Fibroblast of peridontal ligament (primary cell): ENCODE measurements around the gene RC3H2.
"Not testable (repeated sequence)": the region's sequence is repeated elsewhere in the genome, so short reads cannot be mapped to it uniquely, and the experiment has no call there.

ENCODE experiments used
- DNase-seq: peaks from one replicate; pipeline ENCODE4 v3.0.0-alpha.2; 2010; ENCODE audit errors: extremely low read depth

Gene RC3H2

DNA sequence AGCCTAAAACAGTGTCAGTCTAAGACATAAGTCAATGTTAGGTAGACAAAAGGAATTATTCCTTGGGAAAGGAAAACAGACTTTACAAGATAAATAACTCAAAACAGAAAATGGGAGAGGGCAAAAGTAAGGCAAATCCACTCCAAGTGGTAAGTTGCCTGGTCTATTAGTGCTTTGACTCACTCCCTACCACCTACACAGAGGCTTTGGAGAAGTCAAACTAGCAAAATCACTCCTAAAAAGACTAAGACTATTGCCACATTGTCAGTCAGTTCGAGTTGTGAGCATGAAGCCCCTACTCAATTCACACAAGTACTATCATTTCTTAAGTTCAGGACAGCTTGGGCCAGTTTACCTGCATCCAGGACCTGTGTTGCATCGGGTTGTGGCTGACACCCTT, 13.2 kb upstream of the RC3H2 start:
- DNase-seq: no peak

DNA sequence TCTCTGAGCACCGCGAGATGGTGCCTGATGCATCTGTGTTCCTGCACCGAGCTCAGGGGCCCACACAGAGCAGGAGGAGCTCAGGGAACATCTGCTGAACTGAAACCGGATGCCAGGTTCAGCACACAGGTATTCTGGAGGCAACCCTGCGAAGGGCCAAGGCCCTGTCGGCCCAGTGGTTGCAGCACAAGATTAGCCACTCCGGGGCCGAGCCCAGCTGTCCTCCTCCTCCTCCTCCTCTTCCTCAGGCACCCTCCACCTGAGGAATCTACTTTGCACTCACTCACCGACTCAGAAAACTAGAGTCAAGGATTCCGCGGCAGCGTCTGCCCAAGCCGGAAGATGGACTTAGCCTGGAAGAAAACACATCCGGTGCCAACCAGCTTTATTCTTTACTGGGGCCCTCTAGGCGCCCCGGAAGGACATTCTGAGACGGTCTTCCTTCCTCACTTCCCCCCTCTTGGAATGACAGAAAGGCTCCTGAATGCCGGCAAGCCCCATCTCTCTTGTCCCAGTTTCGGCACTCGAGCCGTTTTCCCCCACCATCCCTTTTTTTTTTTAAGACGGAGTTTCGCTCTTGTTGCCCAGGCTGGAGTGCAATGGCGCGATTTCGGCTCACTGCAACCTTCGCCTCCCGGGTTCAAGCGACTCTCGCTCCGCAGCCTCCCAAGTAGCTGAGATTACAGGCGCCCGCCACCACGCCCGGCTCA, 8.0 kb upstream of the RC3H2 start, which contains the start of gene ZBTB6:
TSS of gene ZBTB6 (minus strand) at position 360 of the 710 bp plus-strand sequence. CDS start 1,251 bp downstream, outside the sequence.
- DNase-seq: peak; percentile 85

DNA sequence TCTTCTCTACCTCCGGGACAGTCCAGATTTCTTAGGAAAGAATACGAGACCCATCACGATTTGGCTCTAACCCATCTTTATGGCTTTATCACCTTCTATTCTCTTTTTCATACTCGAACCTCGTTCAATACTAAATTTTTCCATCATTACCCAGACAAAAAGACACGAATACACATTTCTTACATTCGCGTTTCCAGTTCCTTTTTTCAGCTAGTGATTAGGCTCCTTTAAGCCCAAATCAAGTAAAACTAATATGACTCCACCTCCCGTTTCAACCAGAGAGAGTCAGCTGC, 7.5 kb upstream of the RC3H2 start:
- no peak for DNase-seq

DNA sequence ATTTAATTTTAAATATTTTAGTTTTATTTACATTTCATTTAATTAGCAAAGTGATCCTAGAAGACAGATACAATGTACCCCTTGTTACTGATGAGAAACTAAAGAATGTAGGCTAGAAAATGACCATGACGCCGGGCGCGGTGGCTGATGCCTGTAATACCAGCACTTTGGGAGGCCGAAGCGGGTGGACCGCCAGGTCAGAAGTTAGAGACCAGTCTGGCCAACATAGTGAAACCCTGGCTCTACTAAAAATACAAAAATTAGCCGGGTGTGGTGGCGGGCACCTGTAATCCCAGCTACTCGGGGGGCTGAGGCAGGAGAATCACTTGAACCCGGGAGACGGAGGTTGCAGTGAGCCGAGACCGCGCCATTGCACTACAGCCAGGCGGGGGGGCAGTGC, 963 bp upstream of the RC3H2 start:
- DNase-seq: not testable (repeated sequence)

DNA sequence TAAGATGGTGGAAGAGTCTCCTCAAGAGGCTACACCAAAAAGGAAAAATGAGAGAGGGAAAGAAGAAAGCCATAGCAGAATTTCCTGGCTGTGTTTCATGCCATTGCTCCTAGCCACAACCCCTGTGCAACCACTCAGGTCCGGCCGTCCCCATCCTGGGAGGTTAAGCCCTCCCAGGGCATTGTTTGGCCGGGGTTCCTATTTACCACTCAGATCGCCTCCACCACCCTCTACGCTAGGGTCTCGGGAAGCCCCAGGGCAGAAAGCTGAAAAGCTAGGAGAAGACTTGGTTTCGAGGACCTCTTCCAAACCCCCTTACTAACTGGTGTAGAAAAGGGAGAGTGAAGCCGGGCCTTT, 715 bp downstream of the RC3H2 start:
- peak; percentile 39 for DNase-seq

DNA sequence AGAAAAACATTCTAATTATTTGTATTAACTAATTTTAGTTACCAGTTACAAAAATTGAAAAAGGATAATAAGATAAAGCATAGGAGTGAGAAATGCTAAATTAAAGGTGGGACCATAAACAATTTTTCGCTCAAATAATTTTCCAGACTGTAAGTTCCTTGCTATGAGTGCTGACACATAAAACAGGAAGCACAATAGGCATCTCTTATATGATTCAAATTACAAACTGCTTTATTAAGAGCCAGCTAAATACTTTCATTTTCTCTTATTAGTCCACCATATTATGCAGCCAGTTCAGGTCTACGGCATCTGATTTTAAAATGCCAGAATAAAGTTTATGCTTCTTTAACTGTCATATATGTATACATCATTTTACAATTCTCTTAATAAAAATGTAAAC, 4.4 kb downstream of the RC3H2 start:
- peak; percentile 57 for DNase-seq

DNA sequence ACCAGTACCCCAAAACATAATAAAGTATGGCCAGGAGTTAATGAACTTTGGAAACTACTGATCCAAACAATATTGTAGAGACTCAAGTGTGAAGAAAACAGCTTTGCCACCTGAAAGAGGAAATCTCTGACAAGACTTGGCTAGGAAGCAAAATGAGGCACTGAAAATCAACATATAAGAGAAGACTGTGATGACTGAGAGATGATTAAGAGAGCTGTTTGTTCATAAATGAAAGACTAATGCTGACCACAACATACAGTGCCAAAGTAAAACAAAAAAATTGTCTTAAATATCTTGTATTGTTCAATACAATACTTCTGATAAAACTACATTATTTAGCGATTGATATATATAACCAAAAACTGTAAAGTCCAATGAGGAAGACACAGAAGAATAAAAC, 7.2 kb downstream of the RC3H2 start:
- DNase-seq: peak; percentile 46

DNA sequence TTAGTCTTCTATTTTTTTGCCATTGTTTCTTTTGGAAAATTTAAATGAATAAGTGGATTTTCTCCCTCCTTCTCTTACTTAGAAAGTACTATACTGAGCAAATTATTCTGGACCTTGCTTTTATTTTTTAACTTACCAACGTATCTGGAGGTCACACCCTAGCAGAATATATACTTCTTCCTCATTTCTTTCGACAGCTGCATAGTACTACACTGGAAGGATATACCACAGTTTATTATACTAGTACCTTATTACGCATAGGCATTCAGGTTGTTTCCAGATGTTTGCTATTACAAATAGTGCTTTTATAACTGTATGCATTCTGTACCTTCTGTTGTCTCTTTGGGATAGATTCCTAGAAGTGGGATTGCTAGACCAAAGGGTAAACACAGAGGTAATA, 16.7 kb downstream of the RC3H2 start:
- no peak for DNase-seq

DNA sequence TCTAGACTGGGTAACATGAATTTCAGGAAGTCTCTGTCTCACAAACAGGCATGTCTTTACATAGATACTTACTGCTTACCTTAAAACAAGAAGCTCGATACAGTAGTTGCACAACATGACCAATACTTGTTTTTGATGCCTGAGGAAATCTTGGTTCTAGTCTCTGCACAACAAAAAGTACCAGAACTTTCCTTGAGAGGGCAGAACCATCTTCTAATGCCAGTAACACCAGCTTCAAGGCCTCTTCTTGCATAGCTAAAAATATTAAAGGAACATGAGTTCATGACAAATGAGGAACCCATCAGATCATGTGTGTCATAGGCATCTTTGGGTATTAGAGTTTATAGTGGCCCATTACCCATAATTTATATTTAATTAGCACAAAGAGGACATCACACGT, 22.0 kb downstream of the RC3H2 start:
- DNase-seq: no peak

DNA sequence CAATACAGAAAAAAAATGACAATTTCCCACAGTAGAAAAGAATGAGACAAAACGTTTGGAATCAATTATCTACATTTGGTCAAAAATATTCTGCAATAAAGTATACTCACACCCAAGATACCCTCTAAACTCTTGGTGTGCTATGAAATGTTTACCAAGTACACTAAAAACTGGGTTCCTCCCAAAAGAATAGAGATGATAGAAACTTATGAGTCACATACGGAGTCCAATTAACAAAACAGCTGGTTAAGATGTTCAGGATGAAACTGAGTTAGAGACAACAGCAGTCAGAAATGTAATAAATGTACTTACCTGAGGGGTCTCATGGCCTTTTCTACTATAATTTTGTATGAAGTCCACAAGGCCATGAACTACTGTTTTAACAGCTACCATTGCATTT, 25.7 kb downstream of the RC3H2 start:
- DNase-seq: no peak

DNA sequence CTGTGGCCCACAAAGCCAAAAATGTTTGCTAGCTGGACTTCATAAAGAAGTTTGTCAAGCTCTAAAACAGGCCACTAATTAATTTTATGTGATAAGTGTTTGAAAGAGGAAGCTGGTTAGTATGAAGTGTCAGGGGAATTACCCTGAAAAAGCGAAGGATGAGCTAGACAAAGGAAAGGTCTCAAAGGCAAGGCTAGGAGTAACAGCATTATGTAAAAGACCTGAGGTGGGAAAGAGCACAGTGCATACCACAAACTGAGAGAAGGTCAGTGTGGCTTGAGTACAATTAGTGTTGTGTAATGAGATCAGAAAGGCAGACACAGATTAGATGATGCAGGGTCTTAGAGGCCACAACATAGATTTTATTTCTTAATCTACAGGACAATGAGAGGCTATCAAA, 29.6 kb downstream of the RC3H2 start:
- DNase-seq: no peak

DNA sequence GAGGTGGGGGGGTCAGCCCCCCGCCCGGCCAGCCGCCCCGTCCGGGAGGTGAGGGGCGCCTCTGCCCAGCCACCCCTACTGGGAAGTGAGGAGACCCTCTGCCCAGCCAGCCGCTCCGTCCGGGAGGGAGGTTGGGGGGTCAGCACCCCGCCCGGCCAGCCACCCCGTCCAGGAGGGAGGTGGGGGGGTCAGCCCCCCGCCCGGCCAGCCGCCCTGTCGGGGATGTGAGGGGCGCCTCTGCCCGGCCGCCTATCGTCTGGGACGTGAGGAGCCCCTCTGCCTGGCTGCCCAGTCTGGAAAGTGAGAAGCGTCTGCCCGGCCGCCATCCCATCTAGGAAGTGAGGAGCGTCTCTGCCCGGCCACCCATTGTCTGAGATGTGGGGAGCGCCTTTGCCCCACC, 37.9 kb downstream of the RC3H2 start:
- DNase-seq: not testable (repeated sequence)

DNA sequence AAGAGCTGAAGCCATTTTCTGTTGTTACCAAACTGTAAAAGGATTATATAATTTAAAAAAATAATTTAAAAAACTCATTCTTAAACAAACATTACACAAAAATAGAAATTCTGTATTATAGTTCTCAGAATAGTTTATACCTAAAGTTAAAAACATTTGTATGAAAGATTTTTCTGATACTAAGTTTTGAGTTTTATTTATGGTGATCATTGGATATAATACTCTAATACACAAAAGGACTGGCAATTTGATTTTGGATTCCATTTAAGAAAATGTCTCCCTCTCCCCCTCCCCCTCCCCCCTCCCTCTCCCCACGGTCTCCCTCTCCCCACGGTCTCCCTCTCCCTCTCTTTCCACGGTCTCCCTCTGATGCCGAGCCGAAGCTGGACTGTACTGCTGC, 39.1 kb downstream of the RC3H2 start:
- no peak for DNase-seq

DNA sequence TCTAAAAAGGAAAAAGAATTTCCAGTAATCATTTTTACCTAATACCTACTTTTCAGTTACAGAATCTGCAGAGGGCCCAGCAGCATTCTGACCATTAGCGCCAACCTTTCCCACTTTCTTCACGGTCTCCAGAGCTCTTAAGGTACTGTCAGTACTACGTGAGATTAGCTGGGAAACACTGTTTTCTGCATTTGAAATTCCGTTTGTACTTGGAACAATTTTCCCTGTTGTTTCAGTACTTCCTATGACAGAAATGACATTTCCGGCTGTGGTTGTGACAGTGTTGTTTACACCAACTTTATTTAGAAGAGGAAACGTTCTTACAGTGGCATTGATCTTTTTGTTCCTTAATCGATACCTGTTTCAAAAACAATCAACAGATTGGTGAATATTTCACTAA, 39.9 kb downstream of the RC3H2 start:
- no peak for DNase-seq

DNA sequence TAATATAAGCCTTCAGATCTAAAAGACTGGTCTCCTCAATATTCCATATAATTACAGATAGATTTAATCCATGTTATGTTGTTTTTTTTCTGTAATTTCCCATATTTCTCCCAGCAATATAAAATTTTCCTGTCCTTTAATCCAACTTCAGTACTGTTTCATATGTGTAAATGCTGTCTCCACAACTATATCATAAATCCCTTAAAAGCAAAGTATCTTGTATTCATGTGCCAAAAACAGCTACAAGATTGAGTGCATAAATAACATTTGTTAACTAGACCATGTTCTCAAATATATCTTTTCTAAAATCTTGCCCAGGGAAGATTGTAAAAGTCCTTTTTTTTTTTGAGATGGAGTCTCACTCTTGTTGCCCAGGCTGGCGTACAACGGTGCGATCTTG, 41.8 kb downstream of the RC3H2 start:
- DNase-seq: no peak

DNA sequence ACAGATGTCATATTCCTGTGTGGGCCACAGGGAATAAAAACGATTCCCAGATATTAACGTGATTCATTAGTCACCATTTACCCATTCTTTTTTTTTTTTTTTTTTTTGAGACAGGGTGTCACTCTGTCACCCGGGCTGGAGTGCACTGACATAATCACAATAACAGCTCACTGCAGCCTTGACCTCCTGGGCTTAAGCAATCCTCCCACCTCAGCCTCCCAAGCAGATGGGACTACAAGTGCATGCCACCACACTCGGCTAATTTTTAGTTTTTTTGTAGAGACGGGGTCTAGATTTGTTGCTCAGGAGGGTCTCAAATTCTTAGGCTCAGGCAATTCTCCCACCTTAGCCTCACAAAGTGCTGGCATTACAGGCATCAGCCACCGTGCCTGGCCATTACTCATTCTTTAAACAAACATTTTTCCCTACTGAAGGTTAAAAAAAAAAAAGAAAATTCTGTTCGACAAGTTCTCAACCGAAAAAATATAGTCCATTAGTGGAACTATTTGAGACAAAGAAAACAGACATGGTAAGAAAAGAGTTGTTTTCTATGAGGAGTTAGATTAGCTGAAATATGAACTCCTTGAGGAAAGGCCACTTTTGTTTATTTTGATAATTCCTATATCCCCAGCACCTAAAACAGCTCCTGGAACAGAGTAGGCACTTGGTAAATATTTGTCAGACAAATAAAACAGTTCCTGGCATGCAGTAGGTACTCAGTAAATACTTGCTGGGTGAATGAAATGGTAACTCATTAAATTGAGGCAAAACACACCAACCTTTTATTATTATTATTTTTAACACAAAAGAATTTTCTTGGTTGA, 44.6 kb downstream of the RC3H2 start:
- no peak for DNase-seq

DNA sequence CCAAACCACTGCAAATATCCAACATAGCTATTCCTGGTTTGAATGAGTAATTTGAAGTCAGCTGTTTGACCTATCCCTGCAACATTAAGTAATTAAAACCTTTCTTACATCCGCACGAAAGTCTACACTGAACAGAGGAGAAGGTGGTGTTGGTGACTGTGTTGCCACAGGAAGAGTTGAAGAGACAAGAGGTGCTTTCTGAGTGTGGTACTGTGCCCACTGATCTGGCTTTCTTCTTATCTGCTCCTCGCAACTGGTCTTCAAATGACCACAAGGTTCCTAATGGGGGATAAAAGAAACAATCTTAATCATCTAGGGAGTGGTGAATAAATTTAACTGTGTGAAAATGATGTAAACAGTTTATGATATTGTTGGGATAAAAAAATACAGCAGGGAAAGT, 47.3 kb downstream of the RC3H2 start:
- no peak for DNase-seq

DNA sequence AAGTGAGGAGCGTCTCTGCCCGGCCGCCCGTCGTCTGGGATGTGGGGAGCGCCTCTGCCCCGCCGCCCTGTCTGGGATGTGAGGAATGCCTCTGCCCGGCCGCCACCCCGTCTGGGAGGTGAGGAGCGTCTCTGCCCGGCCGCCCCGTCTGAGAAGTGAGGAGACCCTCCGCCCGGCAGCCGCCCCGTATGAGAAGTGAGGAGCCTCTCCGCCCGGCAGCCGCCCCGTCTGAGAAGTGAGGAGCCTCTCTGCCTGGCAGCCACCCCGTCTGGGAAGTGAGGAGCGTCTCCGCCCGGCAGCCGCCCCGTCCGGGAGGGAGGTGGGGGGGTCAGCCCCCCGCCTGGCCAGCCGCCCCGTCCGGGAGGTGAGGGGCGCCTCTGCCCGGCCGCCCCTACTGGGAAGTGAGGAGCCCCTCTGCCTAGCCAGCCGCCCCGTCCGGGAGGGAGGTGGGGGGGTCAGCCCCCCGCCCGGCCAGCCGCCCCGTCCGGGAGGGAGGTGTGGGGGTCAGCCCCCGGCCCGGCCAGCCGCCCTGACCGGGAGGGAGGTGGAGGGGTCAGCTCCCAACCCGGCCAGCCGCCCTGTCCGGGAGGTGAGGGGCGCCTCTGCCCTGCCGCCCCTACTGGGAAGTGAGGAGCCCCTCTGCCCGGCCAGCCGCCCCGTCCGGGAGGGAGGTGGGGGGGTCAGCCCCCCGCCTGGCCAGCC, 52.9 kb downstream of the RC3H2 start:
- not testable (repeated sequence) for DNase-seq

DNA sequence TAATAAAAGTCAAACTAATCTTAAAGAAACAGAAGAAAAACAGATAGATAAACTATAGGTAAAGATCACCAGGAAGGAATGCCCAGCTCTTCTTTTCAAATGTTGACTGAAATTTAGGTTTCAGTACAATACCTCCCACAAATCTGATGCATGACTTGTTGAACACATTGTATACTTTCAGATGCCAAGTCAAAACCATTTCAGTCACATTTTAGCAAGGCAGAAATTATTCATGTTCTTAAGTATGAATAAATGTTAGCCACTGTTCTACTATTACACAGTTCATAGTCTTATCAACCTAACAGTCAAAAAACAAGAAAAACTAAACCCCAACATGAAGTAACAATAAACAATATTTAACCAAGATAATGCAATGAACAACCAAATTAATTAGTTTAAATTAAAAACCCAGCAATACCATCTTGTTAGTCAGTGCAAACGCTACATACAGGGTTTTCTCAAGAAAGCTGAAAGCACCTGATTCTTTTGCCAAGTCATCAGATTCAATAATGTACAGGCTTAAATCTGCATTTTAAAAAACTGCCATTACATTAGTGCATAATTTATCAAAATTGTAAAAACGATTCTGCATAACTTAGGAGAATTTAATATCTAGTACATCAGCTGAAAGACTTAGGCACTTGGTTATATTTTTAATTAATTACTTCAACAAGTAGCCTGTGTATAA, 56.8 kb downstream of the RC3H2 start:
- DNase-seq: no peak

DNA sequence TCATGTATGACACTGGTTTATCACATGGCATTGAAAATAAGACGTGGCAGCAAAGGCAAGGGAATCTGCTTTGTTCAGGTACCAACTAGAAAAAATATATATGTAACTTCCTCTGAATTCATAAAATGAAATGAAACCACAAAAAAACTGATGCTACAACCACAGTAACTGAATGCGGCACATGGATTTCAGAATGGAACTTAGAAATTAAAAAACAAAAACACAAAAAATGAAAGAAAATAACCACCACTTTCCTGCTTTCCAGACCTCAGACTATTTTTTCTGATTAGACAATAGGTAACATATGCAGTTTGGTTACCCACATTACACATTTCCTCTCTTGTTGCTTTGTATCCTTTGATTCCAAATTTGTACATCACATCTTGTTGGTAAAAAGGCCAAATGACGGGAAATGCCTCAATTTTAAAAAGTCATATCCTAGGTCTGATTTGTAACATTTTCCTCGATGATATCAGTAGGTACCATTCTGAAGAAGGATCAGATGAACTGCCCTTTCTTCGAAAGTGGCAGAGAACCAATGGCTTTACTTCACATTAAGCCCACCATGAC, 58.7 kb downstream of the RC3H2 start:
- DNase-seq: no peak

DNA sequence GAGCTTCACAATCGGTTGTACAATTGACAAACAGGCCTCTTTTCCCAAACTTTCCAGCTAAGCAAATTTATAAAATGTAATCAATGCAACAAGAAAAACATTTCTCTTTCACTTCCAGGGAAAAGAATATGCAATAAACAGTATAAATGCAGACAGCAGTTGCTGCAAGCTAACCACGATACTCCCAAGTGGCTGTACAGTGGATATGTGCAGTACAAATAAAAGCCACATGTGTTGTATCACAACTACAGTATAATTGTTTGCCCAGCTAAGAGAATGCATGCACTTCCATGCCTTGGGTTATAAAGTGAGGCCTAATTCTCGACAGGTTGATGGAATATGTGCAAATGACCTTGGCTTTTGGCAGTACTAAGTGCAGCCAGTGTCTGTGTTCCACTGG, 60.0 kb downstream of the RC3H2 start:
- peak; percentile 74 for DNase-seq

DNA sequence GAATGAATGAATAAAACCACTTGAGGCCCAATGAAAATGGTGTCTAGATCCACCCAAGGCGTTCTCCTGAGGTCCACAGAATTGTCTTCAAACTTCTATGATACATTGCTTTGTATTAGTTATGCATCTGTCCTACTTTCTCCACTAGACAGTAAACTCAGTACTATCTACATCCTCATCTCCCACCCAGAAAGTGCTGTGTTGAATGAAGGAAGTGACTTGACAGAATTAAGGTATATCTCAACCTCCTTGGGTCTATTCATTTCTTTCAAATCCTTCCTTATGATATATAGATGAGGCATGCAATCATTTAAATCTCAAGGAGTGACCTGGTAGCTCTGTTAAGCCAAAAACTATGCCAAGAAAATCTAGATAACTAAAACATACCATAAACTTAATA, 61.0 kb downstream of the RC3H2 start:
- no peak for DNase-seq
